Panc1 (cell line): Measurements from ENCODE around the gene FRRS1L.

Experiments
- CTCF ChIP-seq: fragments of 450-650 bp; IDR thresholded peaks from 2 replicates; pipeline ENCODE4 v1.5.1; 2017; ENCODE audit warnings: mild to moderate bottlenecking
- REST ChIP-seq, 2 experiments: IDR thresholded peaks; 2 replicates each; pipeline ENCODE4 v1.6.1; 2011 to 2012; ENCODE audit warnings: low read depth in 2 of 2, control low read depth in 1 of 2, low read length in 1 of 2, mild to moderate bottlenecking in 1 of 2, moderate library complexity in 1 of 2; ENCODE audit not compliant: insufficient read depth in 1 of 2

- peak; percentile 40 for TF ChIP-seq CTCF
- TF ChIP-seq REST (IDR thresholded peaks at IDR 0.05; ENCODE audit: insufficient read depth in 1 of 2, low read depth in 2 of 2, low read length in 1 of 2), result no peak
Observed at GRCh38 chr9:109143881-109144562, 23.0 kb downstream of the FRRS1L start.
